GM18907 (cell line): ENCODE data around the gene TMEM253.
A peak's percentile ranks its signal among the peaks of the same experiment; 100 is the strongest.

Experiments
- ATAC-seq: cut with Tn5 transposase; IDR thresholded peaks from one replicate; pipeline ENCODE4 v1.9.1; 2021; ENCODE audit warnings: mild to moderate bottlenecking, moderate library complexity; ENCODE audit not compliant: unreplicated experiment

The TMEM253 gene

GRCh38 chr14:21070610-21071224 is 30.1 kb upstream of the TMEM253 start:
- ATAC-seq, result peak; percentile 24

- peak; percentile 68 for ATAC-seq
These were observed 29.4 kb upstream of the TMEM253 start for GRCh38 chr14:21071225-21072030.

- ATAC-seq, result no peak
These were observed 28.8 kb upstream of the TMEM253 start for GRCh38 chr14:21072031-21072473.

GRCh38 chr14:21072781-21073339 is 28.0 kb upstream of the TMEM253 start:
- ATAC-seq, result no peak

- no peak for ATAC-seq
These were observed 26.9 kb upstream of the TMEM253 start for GRCh38 chr14:21073921-21074320.

- no peak for ATAC-seq
These were observed 26.2 kb upstream of the TMEM253 start for GRCh38 chr14:21074398-21075272.

GRCh38 chr14:21075719-21076437 is 25.0 kb upstream of the TMEM253 start:
- no peak for ATAC-seq

GRCh38 chr14:21077672-21078071 is 23.2 kb upstream of the TMEM253 start:
- no peak for ATAC-seq

GRCh38 chr14:21078287-21078686 is 22.6 kb upstream of the TMEM253 start:
- ATAC-seq, result no peak

- no peak for ATAC-seq
These were observed 22.1 kb upstream of the TMEM253 start for GRCh38 chr14:21078726-21079125.

- no peak for ATAC-seq
These were observed 19.2 kb upstream of the TMEM253 start for GRCh38 chr14:21081521-21082142.

- ATAC-seq, result no peak
These were observed 17.1 kb upstream of the TMEM253 start for GRCh38 chr14:21083565-21084325.

- no peak for ATAC-seq
These were observed 16.5 kb upstream of the TMEM253 start for GRCh38 chr14:21084396-21084795.

- ATAC-seq, result no peak
These were observed 15.6 kb upstream of the TMEM253 start for GRCh38 chr14:21084998-21085853.

GRCh38 chr14:21086908-21087293 is 14.0 kb upstream of the TMEM253 start:
- ATAC-seq, result no peak

GRCh38 chr14:21087294-21088091 is 13.4 kb upstream of the TMEM253 start:
- ATAC-seq, result peak; percentile 66

- no peak for ATAC-seq
These were observed 12.2 kb upstream of the TMEM253 start for GRCh38 chr14:21088687-21089086.

- ATAC-seq, result no peak
These were observed 11.6 kb upstream of the TMEM253 start for GRCh38 chr14:21089271-21089670.
